CD4-positive, alpha-beta T cell treated with Interleukin-10 for 1 hour (primary cell): ENCODE data around the gene HOXB1.
"Not testable (repeated sequence)": the region's sequence is repeated elsewhere in the genome, so short reads cannot be mapped to it uniquely, and the experiment has no call there.

Experiments
- DNase-seq: peaks from one replicate; pipeline ENCODE4 v3.0.0-alpha.2; 2020

The HOXB1 gene

DNA sequence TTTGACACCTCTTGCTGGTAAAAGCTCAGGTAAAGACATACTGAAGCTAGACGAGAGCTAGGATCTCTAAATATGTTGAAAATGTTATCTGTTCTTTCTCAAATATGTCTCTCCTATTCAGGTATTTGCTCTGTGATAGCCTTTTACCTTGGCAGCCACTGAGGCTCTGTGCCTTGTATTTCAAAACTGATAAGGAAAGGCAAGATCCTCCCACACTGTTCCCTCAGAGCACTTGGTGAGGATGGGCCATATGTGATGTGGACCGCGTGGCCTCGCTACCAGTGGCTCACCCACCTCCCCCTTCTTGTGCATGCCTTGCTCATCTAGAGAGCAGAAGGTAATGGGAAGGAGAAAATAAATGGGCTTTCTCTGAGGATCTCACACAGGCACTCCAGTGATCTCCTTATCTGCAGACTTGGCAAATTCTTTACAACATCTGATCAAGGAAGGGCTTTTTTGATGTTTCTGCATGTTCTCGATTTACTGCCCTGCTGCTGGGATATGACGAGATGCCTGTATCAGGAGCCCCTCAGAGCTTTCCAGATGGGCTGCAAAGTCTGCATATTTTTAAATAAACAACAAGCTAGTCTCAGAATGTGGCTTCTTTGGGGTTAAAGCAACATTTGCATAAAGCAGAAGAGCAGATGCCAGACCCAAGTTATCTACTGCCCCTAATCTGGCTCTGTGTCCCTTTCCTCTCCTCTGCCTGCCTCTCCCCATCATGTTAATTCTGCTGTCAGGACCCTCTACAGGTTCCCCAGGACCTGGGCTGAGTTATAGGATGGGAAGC lies 16.9 kb downstream of the HOXB1 start:
- no peak for DNase-seq

DNA sequence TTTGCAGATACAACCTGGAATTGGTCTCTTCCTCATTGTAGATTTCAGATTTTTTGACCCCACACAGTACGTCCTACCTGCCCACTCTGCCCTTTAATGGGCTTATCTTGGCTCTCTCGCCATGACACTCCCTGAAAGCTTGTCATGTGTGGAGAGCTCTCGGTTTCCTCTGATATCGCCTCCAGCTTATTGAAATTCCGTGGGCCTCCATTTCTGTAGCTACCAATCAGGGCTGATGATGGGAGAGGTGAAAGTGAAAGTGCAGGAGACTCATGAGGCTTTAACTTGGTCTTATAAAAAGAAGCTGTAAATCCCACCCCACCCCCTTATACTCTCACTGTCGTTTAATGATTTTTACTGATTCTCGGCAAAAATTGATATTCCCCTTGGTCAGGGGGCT lies 17.7 kb downstream of the HOXB1 start:
- peak; percentile 46 for DNase-seq

DNA sequence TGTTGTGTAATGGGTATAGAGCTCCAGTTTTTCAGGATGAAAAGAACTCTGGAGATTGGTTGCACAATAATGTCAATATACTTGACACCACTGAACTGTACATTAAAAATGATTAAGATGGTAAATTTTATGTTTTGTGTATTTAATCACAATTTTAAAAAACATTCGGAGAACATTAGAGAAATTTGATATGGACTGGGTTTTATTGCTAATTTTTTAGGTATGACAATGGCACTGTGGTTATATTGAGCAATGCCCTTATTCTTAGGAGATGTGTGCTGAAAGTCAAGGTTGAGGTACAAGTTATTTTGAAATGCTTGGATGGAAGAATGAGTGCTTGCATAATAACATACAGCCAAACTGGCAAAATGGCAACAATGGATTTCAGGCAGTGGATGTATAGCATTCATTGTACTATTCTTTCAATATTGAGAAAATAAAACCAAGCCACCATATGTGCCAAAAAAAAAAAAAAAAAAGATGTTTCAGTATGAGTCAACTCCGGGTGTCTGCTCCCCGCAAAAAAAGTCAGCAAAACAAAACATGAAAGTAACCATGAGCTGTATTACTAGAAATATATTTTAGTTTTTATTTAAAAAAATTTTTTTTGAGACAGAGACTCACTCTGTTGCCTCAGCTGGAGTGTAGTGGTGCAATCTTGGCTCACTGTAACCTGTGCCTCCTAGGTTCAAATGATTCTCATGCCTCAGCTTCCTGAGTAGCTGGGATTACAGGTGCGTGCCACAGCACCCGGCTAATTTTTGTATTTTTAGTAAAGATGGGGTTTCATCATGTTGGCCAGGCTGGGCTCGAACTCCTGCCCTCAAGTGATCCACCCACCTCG lies 19.8 kb downstream of the HOXB1 start:
- DNase-seq = peak; percentile 59

DNA sequence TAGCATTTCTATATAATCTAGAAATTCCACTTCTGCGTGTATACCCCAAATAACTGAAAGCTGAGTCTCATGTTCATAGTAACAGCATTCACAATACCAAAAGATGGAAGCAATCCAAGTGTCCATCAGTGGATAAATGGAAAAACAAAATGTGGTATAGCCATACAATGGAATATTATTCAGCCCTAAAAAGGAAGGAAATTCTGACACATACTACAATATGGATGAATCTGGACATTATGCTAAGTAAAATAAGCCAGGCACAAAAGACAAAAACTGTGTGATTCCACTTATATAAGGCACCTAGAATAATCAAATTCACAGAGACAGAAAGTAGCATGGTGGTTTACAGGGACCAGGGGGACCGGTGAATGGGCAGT lies 20.4 kb downstream of the HOXB1 start:
- DNase-seq = no peak

DNA sequence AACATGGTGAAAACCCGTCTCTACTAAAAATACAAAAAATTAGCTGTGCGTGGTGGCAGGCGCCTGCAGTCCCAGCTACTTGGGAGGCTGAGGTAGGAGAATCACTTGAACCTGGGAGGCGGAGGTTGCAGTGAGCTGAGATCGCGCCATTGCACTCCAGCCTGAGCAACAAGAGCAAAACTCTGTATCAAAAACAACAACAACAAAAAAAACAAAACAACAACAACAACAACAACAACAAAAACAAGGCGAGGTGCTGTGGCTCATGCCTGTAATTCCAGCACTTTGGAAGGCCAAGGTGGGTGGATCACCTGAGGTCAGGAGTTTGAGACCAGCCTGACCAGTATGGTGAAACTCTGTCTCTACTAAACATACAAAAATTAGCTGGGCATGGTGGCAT lies 21.1 kb downstream of the HOXB1 start:
- not testable (repeated sequence) for DNase-seq

DNA sequence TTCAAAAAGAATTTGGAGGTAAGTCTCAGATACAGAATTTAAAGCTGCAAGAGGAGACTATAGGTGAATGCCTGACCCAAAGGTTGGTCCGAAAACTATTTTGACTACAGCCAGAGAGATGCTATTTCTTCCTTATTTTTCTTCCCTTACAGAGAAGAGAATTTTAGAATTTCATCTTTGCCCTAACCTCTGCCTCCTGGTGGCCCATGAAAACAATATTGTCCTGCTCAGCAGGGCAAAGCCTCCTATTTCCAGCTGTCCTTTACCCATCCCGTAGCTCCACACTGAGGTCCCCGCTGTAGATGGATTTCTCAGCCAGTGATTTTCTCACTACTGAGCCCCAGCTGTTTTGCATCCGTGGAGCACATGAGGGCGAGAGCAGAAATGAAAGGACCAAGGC lies 24.6 kb downstream of the HOXB1 start:
- no peak for DNase-seq

DNA sequence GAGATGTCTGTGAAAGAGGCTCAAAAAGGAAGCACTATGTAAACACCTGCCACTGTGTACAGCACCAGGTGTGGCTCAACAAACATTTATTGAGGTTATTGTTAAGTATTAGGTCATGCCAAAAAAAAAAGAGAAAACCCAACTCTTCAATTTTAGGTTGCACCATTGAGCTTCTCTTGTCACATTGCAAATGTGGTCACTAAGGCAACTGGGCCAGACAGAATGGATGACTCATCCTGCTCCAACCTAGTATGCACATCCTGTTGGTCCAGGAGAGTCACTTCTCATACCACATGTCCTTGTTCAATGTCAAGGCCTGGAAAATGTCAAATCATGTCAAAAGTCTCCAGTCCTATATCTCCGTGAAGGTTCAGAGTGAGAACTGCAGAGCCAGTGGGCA lies 25.0 kb downstream of the HOXB1 start:
- DNase-seq = peak; percentile 74

DNA sequence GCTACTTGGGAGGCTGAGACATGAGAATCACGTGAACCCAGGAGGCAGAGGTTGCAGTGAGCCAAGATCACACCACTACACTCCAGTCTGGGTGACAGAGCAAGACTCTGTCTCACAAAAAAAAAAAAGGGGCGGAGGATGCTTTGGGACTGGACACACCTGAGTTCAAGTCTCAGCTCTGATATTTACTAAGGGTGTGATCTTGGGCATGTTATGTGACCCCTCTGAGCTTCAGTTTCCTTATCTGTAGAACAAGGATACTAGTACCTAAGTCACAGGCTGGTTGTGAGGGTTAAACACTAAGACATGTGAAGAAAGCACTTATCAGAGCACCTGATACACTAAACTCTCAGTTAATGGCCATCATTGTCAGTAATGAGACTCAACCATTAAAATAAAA lies 25.9 kb downstream of the HOXB1 start:
- DNase-seq = no peak

DNA sequence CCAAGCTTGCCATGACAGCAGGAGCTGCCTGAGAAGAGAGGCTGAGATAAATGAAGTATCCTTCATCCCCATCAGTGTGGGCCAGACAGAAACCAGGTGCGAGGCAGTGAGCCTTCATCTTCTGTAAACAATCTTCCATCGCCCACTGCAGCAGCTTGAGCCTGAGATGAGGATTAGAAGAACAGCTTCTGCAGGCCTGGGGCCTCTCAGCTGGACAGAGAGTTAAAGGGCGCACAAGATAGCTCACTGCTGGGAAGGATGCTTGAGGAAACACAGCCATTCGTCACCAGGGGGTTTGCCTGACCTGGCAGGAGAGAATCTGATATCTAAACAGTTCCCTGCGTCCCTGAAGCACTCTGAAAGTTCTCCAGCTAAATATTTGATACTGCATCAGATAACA lies 27.1 kb downstream of the HOXB1 start:
- no peak for DNase-seq

DNA sequence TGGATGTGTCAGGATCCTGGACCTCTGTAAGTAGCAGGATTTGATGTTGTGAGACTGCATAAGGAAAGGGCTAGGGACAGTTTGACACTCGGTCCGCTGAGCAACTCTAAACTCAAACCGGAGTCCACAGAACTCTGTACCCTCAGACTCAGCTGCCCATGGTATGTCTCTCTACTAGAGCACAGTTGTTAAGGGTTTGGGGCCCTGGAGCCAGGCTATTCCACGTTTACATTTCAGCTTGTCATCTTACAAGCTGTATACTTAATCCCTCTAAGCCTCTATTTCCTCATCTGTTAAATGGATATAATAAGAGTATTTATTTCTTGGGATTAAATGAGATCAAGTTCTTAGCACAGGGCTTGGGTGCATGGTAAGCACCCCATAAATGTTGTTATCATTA lies 27.9 kb downstream of the HOXB1 start:
- no peak for DNase-seq

DNA sequence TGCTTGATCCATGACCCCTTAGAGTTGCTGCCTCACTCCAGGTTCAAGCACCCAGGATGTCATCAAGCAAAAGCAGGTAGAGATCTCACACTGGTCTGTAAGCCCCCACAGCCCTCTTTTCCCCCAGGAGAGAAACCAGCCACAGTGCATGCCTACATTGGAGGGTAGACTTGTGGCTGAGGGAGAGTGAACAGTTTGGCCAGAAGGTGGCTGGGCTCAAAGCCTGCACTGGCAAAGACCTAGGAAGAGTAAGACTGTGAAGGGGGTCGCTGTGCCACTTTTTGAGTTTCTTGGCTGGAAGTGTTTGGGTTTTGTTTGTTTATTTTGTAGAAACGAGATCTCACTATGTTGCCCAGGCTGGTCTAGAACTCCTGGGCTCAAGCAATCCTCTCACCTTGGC lies 28.5 kb downstream of the HOXB1 start:
- DNase-seq = no peak

DNA sequence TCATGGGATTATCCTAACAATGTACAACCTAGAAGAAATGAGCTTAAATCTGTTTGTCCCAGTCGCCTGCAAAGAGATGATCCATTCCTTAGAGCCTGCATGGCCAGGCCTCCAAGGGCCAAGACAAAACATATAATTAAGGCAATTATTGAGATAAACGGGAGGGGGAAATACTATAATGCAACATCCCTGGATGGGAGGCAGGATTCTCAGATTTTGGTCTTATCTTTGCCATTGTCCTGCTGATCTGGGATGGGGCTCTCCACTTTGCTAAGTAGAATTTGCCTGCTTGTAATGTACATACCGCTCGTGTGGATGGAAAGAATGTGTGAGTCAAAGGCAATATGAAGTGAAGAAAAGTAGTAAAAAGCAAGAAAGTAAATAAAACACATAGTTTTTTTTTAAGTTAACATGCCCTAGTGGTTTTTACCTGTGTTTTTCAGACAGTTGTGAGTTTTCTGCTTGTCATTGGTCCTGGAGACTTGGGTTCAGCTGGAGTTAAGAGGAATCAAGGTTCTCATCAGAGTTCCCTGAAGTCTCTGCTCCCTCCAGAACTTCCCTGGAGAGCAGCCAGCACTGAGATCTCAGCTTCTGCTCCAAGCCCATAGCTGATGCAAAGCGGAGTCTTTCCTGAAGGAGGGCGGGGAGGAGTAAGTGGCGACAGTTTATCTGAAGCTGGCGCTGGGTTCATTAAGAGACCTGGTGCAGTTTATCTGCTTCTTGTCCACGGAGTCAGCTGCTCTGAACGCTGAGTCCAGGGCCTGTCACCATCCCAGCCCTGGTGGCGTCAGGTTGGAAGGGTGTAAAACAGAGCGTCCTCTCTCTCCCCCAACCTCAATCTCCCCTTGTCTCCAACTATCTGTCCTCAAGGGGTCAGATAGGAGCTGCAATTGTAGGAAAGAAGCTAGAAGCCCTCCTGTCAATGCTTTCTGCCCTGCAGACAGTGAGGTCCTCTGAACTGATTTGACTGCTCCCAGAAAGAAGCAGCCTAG lies 30.1 kb downstream of the HOXB1 start:
- no peak for DNase-seq

DNA sequence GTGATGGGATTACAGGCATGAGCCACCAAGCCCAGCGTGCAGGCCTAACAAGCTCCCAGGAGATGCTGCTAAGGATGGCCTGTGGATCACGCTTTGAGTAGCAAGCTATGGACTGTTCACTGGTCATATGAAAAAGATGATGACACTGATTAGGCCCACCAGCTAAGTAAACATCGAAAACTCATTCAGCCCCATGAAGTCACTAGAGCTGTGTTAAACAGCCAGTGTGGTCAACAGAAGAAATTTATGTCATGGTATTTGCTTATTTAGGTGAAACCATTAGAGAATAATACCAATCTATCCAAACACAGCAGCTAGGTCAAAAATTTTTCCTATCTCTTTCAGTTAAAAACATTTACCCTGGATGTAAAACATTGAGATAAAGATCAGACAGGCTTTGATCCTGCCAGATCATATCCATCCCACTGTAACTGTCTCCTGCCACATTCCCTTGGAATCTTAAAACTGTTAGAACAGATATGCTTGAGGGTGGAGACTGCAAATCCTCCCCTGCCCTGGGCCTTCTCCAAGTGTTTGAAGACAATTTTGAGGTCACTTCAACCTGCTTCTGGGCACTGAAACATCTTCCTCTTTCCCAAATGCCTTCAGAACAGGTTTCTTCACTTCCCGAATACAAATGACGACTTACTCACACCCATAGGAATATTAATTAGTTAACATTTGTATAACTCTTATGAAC lies 30.9 kb downstream of the HOXB1 start:
- DNase-seq = no peak

DNA sequence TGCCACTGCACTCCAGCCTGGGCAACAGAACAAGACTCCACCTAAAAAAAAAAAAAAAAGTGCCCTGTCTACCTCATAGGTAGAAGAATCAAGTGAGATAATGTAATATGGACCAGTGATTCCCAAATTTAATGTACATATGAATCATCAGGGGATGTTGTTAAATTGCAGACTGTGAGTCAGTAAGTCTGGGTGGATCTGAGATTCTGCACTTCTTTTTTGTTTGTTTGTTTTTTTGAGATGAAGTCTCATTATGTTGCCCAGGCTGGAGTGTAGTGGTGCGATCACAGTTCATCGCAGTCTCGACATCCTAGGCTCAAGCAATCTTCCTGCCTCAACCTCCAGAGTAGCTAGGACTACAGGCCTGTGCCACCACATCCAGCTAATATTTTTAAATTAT lies 31.6 kb downstream of the HOXB1 start:
- DNase-seq = no peak

DNA sequence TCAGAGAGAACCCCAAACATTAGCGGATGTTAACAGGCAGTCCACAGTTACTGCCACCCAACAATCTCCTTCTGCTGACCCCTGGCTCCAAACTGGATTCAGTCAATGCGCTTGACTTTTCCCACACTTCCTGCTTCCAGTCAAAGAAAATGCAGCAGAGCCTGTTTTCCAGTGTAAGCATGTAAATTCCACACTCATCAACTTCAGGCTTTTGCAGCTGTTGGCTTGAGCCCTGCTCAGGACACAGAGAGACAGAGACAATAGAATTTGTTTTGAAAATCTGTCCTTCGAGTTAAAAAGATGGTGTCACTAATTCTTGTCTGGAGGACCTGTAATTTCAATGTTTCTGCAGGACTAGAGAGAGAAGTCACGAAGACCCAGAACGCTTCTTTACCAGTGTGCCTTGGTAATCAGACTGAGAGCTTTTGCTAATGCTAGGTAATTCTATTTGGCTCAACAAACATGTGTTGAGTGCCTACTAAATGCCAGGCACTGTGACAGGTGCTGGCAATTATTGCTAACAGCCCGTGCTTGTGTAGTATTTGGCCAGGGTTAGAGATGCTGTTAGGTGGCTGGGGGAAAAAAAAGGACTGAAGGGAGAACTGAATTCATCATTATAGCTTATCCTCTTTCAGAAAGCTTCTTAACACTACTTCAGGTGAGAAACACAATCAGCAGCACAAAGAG lies 32.5 kb downstream of the HOXB1 start:
- no peak for DNase-seq

DNA sequence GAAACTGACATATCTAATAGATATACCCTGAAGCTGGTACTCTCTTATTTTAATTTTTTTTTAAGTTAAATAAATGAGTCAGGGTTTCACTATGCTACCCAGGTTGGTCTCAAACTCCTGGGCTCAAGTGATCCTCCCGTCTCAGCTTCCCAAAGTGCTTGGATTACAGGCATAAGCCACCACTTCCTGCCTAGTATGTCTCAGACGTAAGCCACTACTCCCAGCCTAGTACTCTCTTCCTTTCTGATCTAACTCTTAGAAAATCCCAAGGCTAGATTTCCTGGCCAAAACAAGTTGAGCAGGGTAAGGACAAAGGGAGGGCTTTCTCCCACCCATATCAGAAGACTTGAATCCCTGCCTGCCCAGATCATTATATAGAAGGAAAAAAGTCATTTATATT lies 33.7 kb downstream of the HOXB1 start:
- DNase-seq = no peak

DNA sequence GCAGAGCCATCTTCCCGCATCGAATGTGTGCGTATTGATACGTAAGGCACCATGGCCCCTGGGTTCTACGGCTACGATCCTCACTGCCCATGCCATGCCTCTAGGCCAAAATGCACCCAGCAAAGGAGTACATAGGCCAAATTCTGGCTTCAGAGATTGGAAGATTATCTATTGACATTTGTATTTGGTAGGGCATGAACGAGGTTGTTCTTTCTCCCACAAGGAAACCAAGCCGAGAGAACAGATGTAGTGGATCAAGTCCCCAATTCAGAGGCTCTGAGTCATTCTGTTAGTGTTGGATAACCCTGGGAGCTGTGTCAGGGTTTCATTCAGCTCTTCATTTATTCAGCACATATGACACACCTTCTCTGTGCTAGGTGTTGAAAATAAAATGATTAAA lies 36.5 kb downstream of the HOXB1 start:
- no peak for DNase-seq

DNA sequence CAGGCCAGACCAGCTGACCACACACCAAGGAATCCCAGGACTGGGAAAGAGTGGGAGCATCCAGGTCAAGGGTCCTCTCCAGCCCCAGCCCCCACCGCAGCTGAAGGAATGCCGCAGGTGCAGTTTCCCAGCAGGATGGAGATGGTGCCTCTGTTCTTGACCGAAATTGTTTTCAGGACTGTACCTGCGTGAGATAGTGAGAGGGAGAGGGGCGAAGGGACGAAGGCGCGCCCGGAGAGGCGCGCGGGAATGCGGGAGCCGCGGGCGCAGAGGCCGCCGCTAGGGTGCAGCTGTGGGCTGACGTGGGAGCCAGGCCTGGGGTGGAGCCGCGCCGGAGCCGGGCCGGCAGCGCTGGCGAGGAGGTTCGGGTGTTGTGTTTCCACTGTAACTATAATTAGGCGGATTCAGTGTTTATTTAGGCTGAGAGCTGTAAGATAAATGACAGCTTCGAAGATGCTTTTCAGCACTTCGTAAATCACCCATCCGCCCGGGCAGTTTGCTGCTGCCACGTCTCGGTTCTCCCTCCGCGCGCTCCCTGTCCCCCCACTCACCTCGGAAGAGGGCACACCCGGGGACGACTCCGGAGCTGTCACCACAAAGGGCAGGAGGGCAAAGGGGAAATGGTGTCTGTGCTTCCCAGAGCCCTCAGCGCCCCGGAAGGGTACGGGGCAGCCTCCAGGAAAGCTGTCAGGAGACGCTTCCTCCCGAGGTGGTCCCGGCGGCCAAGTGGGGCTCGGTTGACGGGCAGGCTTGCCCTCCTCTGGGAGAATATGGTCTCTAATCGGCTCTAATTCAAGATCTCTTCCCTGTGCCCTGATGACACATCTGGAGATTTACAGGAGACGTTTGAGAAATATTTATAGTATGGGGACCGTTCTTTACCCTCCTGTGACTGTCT lies 38.2 kb downstream of the HOXB1 start:
- peak; percentile 70 for DNase-seq

DNA sequence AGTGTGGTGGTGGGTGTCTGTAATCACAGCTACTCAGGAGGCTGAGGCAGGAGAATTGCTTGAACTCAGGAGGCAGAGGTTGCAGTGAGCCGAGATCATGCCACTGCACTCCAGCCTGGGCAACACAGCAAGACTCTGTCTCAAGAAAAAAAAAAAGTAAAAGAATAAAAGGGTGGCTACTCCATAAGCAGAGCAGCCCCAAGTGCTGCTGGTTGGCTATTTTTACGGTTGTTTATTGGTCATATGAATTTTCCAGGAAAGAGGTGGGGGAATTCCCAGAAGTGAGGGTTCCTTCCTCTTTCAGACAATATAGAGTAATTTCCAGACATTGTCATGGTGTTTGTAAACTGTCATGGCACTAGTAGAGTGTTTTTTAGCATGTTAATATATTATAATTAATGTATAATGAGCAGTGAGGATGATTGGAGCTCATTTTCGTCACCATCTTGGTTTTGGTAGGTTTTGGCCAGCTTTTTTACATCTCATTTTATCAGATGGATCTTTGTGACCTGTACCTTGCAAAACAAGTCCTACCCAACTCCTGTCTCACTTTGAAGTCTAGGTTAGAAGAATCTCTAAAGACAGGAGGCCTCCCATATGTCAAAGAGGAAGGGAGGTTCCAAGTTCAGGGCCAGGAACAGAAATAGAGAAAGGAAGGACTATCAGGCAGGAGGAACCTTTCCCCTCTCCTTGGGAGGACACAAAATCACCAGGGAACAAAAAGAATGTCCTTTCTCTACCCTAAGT lies 39.1 kb downstream of the HOXB1 start:
- peak; percentile 42 for DNase-seq

DNA sequence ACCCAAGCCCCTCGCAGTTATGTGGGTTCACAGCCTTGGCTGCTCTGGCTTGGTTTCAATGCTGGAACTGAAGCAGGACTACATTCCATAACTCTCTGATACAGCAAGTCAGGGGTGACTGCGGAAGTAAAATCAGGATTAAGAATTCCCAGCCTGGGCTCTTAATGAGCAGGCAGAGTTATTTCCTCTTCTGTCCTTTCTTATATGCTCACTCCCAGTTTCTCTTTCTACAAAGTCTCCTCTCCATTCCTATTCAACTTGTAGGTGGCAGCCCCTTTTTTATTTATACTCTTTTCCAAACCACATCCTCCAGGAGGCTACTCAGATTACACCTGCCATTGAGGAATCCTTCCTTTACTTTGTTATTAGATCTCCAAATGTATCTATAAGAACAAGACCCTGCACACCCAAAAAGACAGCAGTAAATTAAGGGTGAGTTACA lies 40.3 kb downstream of the HOXB1 start:
- no peak for DNase-seq
